GM23248 (cell line): Measurements from ENCODE around the gene GRAP. TPM values are rescaled to one million over a fixed set of nuclear protein-coding genes. Genes with fewer than 3 reads are reported as not detected.

Experiments
- DNase-seq: peaks from one replicate; pipeline ENCODE4 v3.0.0-alpha.2; 2015
- H2AFZ ChIP-seq: fragments of 200-600 bp; sonication (generic); 2 replicates; pipeline ENCODE4 v1.6.1; 2016; ENCODE audit warnings: antibody characterized with exemption
- H3F3A ChIP-seq: fragments of 200-600 bp; sonication (generic); 2 replicates; pipeline ENCODE4 v1.6.1; 2016; ENCODE audit warnings: mild to moderate bottlenecking, antibody characterized with exemption, mixed run types; ENCODE audit not compliant: insufficient read depth
- H3K27ac ChIP-seq: fragments of 200-600 bp; sonication (generic); 2 replicates; pipeline ENCODE4 v1.5.1; 2016; ENCODE audit warnings: mild to moderate bottlenecking
- H3K27me3 ChIP-seq: fragments of 200-600 bp; sonication (generic); replicated peaks from 2 replicates; pipeline ENCODE4 v1.6.1; 2016; ENCODE audit warnings: mild to moderate bottlenecking; ENCODE audit not compliant: insufficient read depth
- H3K36me3 ChIP-seq: fragments of 200-600 bp; sonication (generic); 2 replicates; pipeline ENCODE4 v1.6.1; 2016; ENCODE audit warnings: low read depth, mild to moderate bottlenecking
- H3K4me1 ChIP-seq: fragments of 200-600 bp; sonication (generic); 2 replicates; pipeline ENCODE4 v1.6.1; 2016; ENCODE audit warnings: mild to moderate bottlenecking; ENCODE audit not compliant: insufficient read depth
- H3K4me2 ChIP-seq: fragments of 200-600 bp; sonication (generic); one replicate; pipeline ENCODE4 v1.6.1; 2016; ENCODE audit warnings: mild to moderate bottlenecking; ENCODE audit not compliant: unreplicated experiment
- H3K4me3 ChIP-seq: fragments of 200-600 bp; sonication (generic); 2 replicates; pipeline ENCODE4 v1.5.1; 2016; ENCODE audit warnings: mild to moderate bottlenecking
- H3K79me2 ChIP-seq: fragments of 200-600 bp; sonication (generic); 2 replicates; pipeline ENCODE4 v1.6.1; 2016; ENCODE audit warnings: mild to moderate bottlenecking; ENCODE audit not compliant: insufficient read depth
- H3K9ac ChIP-seq: fragments of 200-600 bp; sonication (generic); 2 replicates; pipeline ENCODE4 v1.6.1; 2016; ENCODE audit warnings: mild to moderate bottlenecking
- H3K9me2 ChIP-seq: fragments of 200-600 bp; sonication (generic); 2 replicates; pipeline ENCODE4 v1.6.1; 2016; ENCODE audit warnings: mixed run types, mild to moderate bottlenecking, moderate library complexity; ENCODE audit not compliant: insufficient read depth
- H3K9me3 ChIP-seq: fragments of 200-600 bp; sonication (generic); one replicate; pipeline ENCODE4 v1.6.1; 2017; ENCODE audit warnings: low read depth
- H4K20me1 ChIP-seq: fragments of 200-600 bp; sonication (generic); 2 replicates; pipeline ENCODE4 v1.6.0; 2016; ENCODE audit not compliant: insufficient read depth
- EZH2 ChIP-seq: fragments of 200-600 bp; sonication (generic); IDR thresholded peaks from 2 replicates; pipeline ENCODE4 v1.6.1; 2018; ENCODE audit warnings: antibody characterized with exemption, mild to moderate bottlenecking; ENCODE audit not compliant: insufficient read depth, poor library complexity, severe bottlenecking
- EZH2phosphoT487 ChIP-seq: fragments of 200-600 bp; sonication (generic); IDR thresholded peaks from 2 replicates; pipeline ENCODE4 v1.6.1; 2018; ENCODE audit warnings: antibody characterized with exemption, moderate library complexity, mild to moderate bottlenecking, low read depth; ENCODE audit not compliant: insufficient read depth
- WGBS, 2 experiments: methylation state at CpG; one replicate each; pipeline ENCODE4 v1.1.6; 2015 to 2017; ENCODE audit warnings: low lambda C conversion rate in 2 of 2, low coverage in 1 of 2; ENCODE audit errors: missing lambda C conversion rate in 2 of 2; 5-methylcytosine and 5-hydroxymethylcytosine counted together
- in situ Hi-C: fragments of 300-500 bp; cut with MboI; formaldehyde crosslinking; loops from 2 replicates; pipeline ENCODE4 v1.15.0; 2020
- polyA plus RNA-seq: library from polyadenylated mRNA; unstranded; fragments of >200 nt; fragmentation: Nextera tagmentation; extraction: Ambion mirVana; gene quantifications from 2 replicates; pipeline ENCODE4 v1.2.1, GENCODE V29; 2016
- total RNA-seq: library from RNA; depleted of rRNA; stranded (reverse); fragments of >200 nt; shearing (Covaris generic); gene quantifications from 2 replicates; pipeline ENCODE4 v1.2.3, GENCODE V29; 2014

Gene GRAP
- total and polyA plus RNA-seq, 2 experiments from 2014 or later, result not detected

DNA sequence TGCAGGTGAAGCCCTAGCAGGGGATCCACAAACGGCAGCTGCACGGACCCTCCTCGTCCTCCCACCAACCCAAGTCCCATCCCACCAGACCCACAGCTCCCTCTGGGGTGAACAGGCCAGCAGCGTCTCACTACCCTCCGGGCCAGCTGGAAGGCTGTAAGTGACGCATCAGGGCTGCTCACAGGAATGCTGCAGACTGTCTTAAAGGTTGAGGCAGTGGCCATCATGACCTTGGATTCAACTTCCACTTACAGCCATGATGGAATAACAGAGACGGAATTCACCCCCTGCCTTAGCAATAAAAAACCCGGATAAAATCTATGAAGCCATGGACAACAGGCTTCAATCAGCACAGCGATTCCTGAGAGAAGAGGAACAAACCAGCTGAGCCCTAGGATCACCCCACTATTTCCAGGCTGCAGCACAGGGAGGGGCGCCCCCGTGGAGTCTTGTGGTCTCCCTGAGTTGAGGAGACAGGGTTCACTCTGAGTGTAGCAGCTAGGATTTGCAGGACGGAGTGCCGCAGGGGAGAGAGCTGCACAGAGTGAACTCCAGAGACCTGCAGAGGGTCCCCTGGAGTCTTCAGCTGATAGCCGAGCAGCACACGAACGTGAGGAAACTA lies 52.7 kb downstream of the GRAP start:
- WGBS, 2 experiments, result 88 to 89% methylated on average over 16 of the region's 16 CpGs
- no peaks in the 10 kb centered on the region for H3K4me1 ChIP-seq
- no peak overlapping the region for H3K4me2 ChIP-seq
- DNase-seq, result no peak
- H4K20me1 ChIP-seq, result no peaks in the 10 kb centered on the region
- no peaks in the 10 kb centered on the region for H3K9me2 ChIP-seq
- H3K36me3 ChIP-seq, result 0 out of 2 replicates have a peak, but pooled peaks cover 7% of the 10 kb centered on the region
- H3K27me3 ChIP-seq, result no peaks in the 10 kb centered on the region
- no peaks in the 10 kb centered on the region for H3F3A ChIP-seq
- no peak for TF ChIP-seq EZH2phosphoT487
- TF ChIP-seq EZH2, result no peak
- H2AFZ ChIP-seq, result no peak overlapping the region
- in situ Hi-C loops, result loop anchor here (10.0 kb wide), 1 partner anchor 59 kb away; no protein-coding TSS in a partner anchor
- H3K4me3 ChIP-seq, result no peak overlapping the region
- H3K79me2 ChIP-seq, result peaks cover 98% of the 10 kb centered on the region
- H3K9me3 ChIP-seq, result no peaks in the 10 kb centered on the region
- no peak overlapping the region for H3K27ac ChIP-seq
- H3K9ac ChIP-seq, result no peak overlapping the region

DNA sequence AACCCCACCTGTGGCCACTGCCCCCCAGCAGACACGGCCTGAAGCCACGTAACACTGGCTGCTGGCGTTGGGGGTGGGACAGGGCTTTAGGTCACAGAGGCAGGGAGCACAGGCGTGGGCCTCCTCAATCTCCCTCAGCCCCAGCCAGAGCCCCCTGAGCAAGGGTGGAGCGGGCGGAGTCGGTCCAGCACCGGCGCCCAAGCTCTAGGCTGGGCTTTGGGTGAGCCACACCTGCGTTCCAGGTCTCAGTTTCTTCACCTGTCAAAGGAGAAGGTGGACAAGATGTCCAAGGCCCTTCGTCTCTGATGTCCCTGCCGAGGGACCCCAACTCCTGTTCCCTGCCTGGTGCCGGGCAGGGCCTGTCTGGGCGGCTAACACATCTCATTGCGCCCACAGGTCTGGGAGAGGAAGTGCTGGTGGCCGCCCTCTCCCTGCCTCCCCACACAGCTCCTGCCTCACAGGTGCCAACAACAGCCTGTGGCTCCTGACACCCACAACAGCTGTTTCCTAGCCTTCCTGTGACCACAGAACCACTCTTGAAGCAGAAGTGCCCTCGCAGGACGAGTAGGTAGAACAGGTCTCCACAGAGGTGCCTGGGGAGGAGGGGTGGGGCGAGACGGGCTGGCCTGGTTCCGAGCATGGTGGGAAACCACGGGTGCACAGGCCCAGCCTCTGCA lies 54.2 kb downstream of the GRAP start:
- no peak overlapping the region for H3K4me2 ChIP-seq
- H3K4me1 ChIP-seq, result no peaks in the 10 kb centered on the region
- no peaks in the 10 kb centered on the region for H3F3A ChIP-seq
- peaks cover 7% of the 10 kb centered on the region; the same call in 1 of the 2 replicates for H3K36me3 ChIP-seq
- H3K27me3 ChIP-seq, result no peaks in the 10 kb centered on the region
- peaks cover 93% of the 10 kb centered on the region for H3K79me2 ChIP-seq
- H2AFZ ChIP-seq, result no peak overlapping the region
- no peak overlapping the region for H3K9ac ChIP-seq
- H3K9me3 ChIP-seq, result no peaks in the 10 kb centered on the region
- DNase-seq, result no peak
- no peaks in the 10 kb centered on the region for H4K20me1 ChIP-seq
- no peak overlapping the region for H3K27ac ChIP-seq
- no peak for TF ChIP-seq EZH2phosphoT487
- TF ChIP-seq EZH2, result no peak
- no peaks in the 10 kb centered on the region for H3K9me2 ChIP-seq
- H3K4me3 ChIP-seq, result no peak overlapping the region
- in situ Hi-C loops, result loop anchor here (10.0 kb wide), 1 partner anchor 58 kb away; no protein-coding TSS in a partner anchor
- 88 to 93% methylated on average over 19 to 21 of the region's 22 CpGs for WGBS, 2 experiments

DNA sequence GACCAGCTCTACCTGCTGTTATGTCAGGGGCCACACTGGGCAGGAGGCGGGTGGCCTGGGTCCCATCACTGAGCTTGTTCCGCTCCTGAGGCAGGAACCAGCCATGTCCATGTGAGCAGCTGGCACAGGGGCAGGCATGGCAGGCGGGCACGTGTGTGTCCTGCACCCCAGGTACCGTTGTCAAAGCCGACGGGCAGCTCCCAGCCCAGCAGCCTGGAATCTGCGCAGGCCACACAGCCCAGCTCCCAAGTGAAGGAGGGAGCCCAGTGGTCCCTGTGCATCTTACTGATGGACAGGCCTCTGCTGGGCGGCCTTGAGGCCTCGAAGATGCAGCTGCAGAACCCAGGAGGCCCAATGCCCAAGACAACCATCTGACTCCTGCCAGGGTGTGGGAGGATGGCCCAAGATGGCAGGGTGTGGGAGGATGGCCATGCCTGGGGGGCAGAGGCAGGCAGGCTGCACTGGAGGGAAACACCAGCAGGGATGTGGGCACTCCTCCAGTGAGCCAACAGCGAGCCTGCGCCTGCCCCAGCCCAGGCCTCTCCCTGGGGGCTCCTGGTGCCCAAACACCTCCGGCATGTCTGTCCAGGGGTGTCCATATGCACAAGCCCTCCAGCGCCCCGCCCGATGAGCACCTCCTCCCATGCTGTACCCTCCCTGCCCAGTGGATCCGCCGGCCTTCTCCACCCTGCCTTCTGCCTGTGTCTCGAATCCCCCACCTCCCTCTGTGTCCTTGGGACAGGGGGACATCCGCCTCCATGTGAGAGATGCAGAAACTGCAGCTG lies 55.0 kb downstream of the GRAP start:
- H3K36me3 ChIP-seq, result peaks cover 7% of the 10 kb centered on the region; the same call in 1 of the 2 replicates
- in situ Hi-C loops, result loop anchor here (10.0 kb wide), 1 partner anchor 57 kb away; no protein-coding TSS in a partner anchor
- no peak overlapping the region for H3K27ac ChIP-seq
- H3K4me1 ChIP-seq, result no peaks in the 10 kb centered on the region
- WGBS, 2 experiments, result 92 to 96% methylated on average over 17 to 19 of the region's 20 CpGs
- no peaks in the 10 kb centered on the region for H3K9me2 ChIP-seq
- H3K4me3 ChIP-seq, result no peak overlapping the region
- H3K27me3 ChIP-seq, result no peaks in the 10 kb centered on the region
- H3K9ac ChIP-seq, result no peak overlapping the region
- peaks cover 92% of the 10 kb centered on the region for H3K79me2 ChIP-seq
- H3F3A ChIP-seq, result no peaks in the 10 kb centered on the region
- H4K20me1 ChIP-seq, result no peaks in the 10 kb centered on the region
- DNase-seq, result no peak
- no peak for TF ChIP-seq EZH2phosphoT487
- no peak for TF ChIP-seq EZH2
- H3K4me2 ChIP-seq, result no peak overlapping the region
- no peak overlapping the region for H2AFZ ChIP-seq
- no peaks in the 10 kb centered on the region for H3K9me3 ChIP-seq

DNA sequence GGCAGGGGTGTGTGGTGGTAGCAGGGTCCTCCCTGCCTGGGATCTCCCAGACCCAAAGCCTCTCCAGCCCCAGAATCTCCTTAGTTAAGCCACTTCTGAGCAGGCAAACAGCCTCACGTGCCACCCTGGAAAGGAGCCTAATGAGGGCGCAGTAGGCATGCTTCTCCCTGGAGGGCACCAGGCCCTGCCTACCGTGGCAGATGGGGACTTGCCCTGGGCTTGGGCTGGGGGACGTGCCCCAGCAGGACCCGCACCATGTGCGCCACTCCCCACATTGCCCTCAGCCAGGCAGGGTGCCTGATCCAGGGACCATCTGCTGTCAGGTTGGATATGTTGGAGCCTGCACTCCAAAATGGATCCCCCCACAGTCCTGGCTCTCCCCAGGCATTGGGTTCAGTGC lies 56.4 kb downstream of the GRAP start:
- peaks cover 80% of the 10 kb centered on the region for H3K79me2 ChIP-seq

More for the DNA sequence above, 56.4 kb downstream of the GRAP start:
- H3F3A ChIP-seq, result no peaks in the 10 kb centered on the region
- WGBS, 2 experiments, result 96 to 100% methylated on average over 6 of the region's 6 CpGs
- no peak overlapping the region for H3K27ac ChIP-seq
- no peak for TF ChIP-seq EZH2
- TF ChIP-seq EZH2phosphoT487, result no peak
- H3K4me2 ChIP-seq, result no peak overlapping the region
- H3K4me1 ChIP-seq, result no peaks in the 10 kb centered on the region
- H3K9me3 ChIP-seq, result no peaks in the 10 kb centered on the region
- no peak overlapping the region for H2AFZ ChIP-seq
- no peak overlapping the region for H3K4me3 ChIP-seq
- no peaks in the 10 kb centered on the region for H4K20me1 ChIP-seq
- in situ Hi-C loops, result loop anchor here (10.0 kb wide), 1 partner anchor 56 kb away; no protein-coding TSS in a partner anchor
- no peaks in the 10 kb centered on the region for H3K9me2 ChIP-seq
- H3K27me3 ChIP-seq, result no peaks in the 10 kb centered on the region
- DNase-seq, result no peak
- H3K36me3 ChIP-seq, result peaks cover 6% of the 10 kb centered on the region; the same call in 1 of the 2 replicates
- H3K9ac ChIP-seq, result no peak overlapping the region
